Measurements from ENCODE around the gene SRSF7. TPM values are rescaled to one million over a fixed set of nuclear protein-coding genes. Genes with fewer than 3 reads are reported as not detected.
"Not testable (repeated sequence)": the region's sequence is repeated elsewhere in the genome, so short reads cannot be mapped to it uniquely, and the experiment has no call there.

Gene SRSF7
- 176 and 248 TPM in 2 replicates for total RNA-seq (ENCODE audit: low replicate concordance)
- long read RNA-seq, transcript SRSF7-209 (7 exons, 2,453 nt), result minor isoform, 46 of 516 reads
- long read RNA-seq, transcript SRSF7-201 (8 exons, 2,489 nt), result major isoform, 245 of 516 reads
- long read RNA-seq, transcript SRSF7-202 (8 exons, 1,050 nt), result minor isoform, 25 of 516 reads
- long read RNA-seq, transcript SRSF7-204 (9 exons, 2,857 nt), result minor isoform, 48 of 516 reads
- long read RNA-seq, partial matches to known transcripts, result 46 of 516 reads
- long read RNA-seq, other reads (novel, unspliced or antisense), result 77 of 516 reads

- peak within 1 kb of the TSS; percentile 99 for H3K27ac Mint-ChIP-seq
- H3K4me3 Mint-ChIP-seq, result peak within 1 kb of the TSS; percentile 100
- H3K9me3 Mint-ChIP-seq, result no peaks in the 10 kb centered on the region
- H3K27me3 Mint-ChIP-seq, result peaks cover 4% of the 10 kb centered on the region
- TF ChIP-seq CTCF (conservative IDR thresholded peaks at IDR 0.05), result no peak
- peak; percentile 99 for DNase-seq (ENCODE audit: extremely low spot score, unreplicated experiment)
- peaks cover 46% of the 10 kb centered on the region for H3K36me3 Mint-ChIP-seq
- H3K4me1 Mint-ChIP-seq (ENCODE audit: unreplicated experiment), result peaks cover 41% of the 10 kb centered on the region
Observed at GRCh38 chr2:38750891-38751595, at the start of gene SRSF7. Gene SRSF7, minus strand, starts transcription at chr2:38751361. Its CDS starts 105 bp downstream, at chr2:38751256.

- no peak for DNase-seq (ENCODE audit: extremely low spot score, unreplicated experiment)
- Mint-ChIP-seq H3K27ac (no peak overlapping the region), H3K9me3 (no peaks in the 10 kb centered on the region), H3K36me3 (peaks cover 14% of the 10 kb centered on the region), H3K4me1 (ENCODE audit: unreplicated experiment) (no peaks in the 10 kb centered on the region), H3K4me3 (no peak overlapping the region), H3K27me3 (no peaks in the 10 kb centered on the region)
- no peak for TF ChIP-seq CTCF (conservative IDR thresholded peaks at IDR 0.05)
Observed at GRCh38 chr2:38797953-38798352, 46.8 kb upstream of the SRSF7 start.

- no peak for DNase-seq (ENCODE audit: extremely low spot score, unreplicated experiment)
- Mint-ChIP-seq H3K27me3 (no peaks in the 10 kb centered on the region), H3K4me1 (ENCODE audit: unreplicated experiment) (no peaks in the 10 kb centered on the region), H3K9me3 (no peaks in the 10 kb centered on the region), H3K36me3 (peaks cover 10% of the 10 kb centered on the region), H3K27ac (no peak overlapping the region), H3K4me3 (no peak overlapping the region)
- TF ChIP-seq CTCF (conservative IDR thresholded peaks at IDR 0.05), result no peak
Observed at GRCh38 chr2:38797250-38797676, 46.1 kb upstream of the SRSF7 start.

- not testable (repeated sequence) for H3K27me3 Mint-ChIP-seq; H3K9me3 Mint-ChIP-seq; H3K4me1 Mint-ChIP-seq (ENCODE audit: unreplicated experiment); H3K4me3 Mint-ChIP-seq; DNase-seq (ENCODE audit: extremely low spot score, unreplicated experiment); H3K27ac Mint-ChIP-seq
- peaks cover 10% of the 10 kb centered on the region for H3K36me3 Mint-ChIP-seq
Observed at GRCh38 chr2:38795016-38795415, 43.9 kb upstream of the SRSF7 start.

- DNase-seq (ENCODE audit: extremely low spot score, unreplicated experiment), result no peak
- Mint-ChIP-seq H3K4me1 (ENCODE audit: unreplicated experiment) (no peaks in the 10 kb centered on the region), H3K9me3 (no peaks in the 10 kb centered on the region), H3K4me3 (no peak overlapping the region), H3K27me3 (no peaks in the 10 kb centered on the region), H3K27ac (no peak overlapping the region), H3K36me3 (peaks cover 10% of the 10 kb centered on the region)
- no peak for TF ChIP-seq CTCF (conservative IDR thresholded peaks at IDR 0.05)
Observed at GRCh38 chr2:38794235-38794946, 43.2 kb upstream of the SRSF7 start.

- TF ChIP-seq CTCF (conservative IDR thresholded peaks at IDR 0.05), result no peak
- Mint-ChIP-seq H3K27me3 (no peaks in the 10 kb centered on the region), H3K4me3 (no peak overlapping the region), H3K9me3 (no peaks in the 10 kb centered on the region), H3K4me1 (ENCODE audit: unreplicated experiment) (no peaks in the 10 kb centered on the region), H3K27ac (no peak overlapping the region), H3K36me3 (peaks cover 5% of the 10 kb centered on the region)
- DNase-seq (ENCODE audit: extremely low spot score, unreplicated experiment), result no peak
Observed at GRCh38 chr2:38793511-38793910, 42.4 kb upstream of the SRSF7 start.

Data from type B pancreatic cell (in vitro differentiated cells).